Ishikawa (cell line): ENCODE data around the gene SUOX.

ENCODE experiments used
- CEBPB ChIP-seq: IDR thresholded peaks from 2 replicates; pipeline ENCODE4 v1.6.1; 2012
- CREB1 ChIP-seq: IDR thresholded peaks from 2 replicates; pipeline ENCODE4 v1.6.1; 2012; ENCODE audit warnings: low read depth
- EP300 ChIP-seq: IDR thresholded peaks from 2 replicates; pipeline ENCODE4 v1.6.1; 2012; ENCODE audit warnings: borderline replicate concordance
- FOXM1 ChIP-seq: IDR thresholded peaks from 2 replicates; pipeline ENCODE4 v1.6.1; 2012; ENCODE audit warnings: low read depth, borderline replicate concordance
- MAX ChIP-seq: IDR thresholded peaks from 2 replicates; pipeline ENCODE4 v1.6.1; 2012
- TAF1 ChIP-seq: IDR thresholded peaks from 2 replicates; pipeline ENCODE4 v1.6.1; 2012; ENCODE audit warnings: low read depth, mild to moderate bottlenecking
- TCF12 ChIP-seq: IDR thresholded peaks from 2 replicates; pipeline ENCODE4 v1.6.1; 2012; ENCODE audit warnings: low read depth
- TEAD4 ChIP-seq: IDR thresholded peaks from 2 replicates; pipeline ENCODE4 v1.6.1; 2012
- YY1 ChIP-seq: IDR thresholded peaks from 2 replicates; pipeline ENCODE4 v1.6.1; 2012; ENCODE audit warnings: low read depth

DNA sequence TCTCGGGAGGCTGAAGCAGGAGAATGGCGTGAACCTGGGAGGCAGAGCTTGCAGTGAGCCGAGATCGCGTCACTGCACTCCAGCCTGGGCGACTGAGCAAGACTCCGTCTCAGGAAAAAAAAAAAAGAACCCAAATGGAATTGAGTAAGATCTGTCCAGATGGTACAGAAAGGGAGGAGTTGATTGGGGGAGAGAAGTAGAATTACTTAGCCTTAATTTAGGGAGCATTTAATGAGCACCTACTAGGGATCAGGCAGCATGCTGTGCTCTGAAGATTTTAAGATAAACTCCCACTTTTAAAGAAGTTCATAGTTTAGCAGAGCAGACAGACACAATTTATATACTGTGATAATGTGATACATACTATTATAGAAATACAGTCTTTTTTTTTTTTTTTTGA, 18.7 kb upstream of the SUOX start:
- TF ChIP-seq YY1 (no peak), TEAD4 (no peak), CREB1 (no peak), EP300 (no peak), CEBPB (no peak), MAX (no peak), TAF1 (no peak), FOXM1 (no peak), TCF12 (no peak)
